WI38 (cell line): ENCODE measurements around the gene RRAD.

Source experiments
- H3K4me3 ChIP-seq: 2 replicates; pipeline ENCODE4 v1.5.1; 2011; ENCODE audit warnings: low read depth, mild to moderate bottlenecking, control low read depth, low read length
- TF ChIP-seq, protein P1 (sequence below): IDR thresholded peaks from 2 replicates; pipeline ENCODE4 v1.5.1; 2012; ENCODE audit warnings: low read depth, mild to moderate bottlenecking, control low read depth, low read length

The RRAD gene

DNA sequence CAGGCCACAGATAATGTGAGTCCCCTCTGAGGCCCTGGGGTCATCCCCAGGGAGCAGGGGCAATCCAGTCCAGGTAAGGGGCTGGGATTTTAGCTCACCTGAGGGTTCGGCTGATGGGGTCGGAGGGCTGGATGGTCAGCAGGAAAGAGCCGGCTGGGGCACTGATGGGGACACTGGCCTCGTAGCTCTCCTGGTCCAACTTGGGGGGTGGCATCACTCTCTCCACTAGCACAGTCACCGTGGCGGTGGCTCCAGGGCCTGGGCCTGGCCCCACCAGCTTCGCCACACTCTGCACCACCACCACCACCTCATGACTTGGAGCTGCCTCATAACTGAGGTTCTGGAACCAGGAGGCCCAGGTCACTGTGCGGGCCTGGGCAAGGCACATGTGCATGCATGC is 13.5 kb downstream of the RRAD start:
- H3K4me3 ChIP-seq = no peak overlapping the region
- TF ChIP-seq, protein P1, sequence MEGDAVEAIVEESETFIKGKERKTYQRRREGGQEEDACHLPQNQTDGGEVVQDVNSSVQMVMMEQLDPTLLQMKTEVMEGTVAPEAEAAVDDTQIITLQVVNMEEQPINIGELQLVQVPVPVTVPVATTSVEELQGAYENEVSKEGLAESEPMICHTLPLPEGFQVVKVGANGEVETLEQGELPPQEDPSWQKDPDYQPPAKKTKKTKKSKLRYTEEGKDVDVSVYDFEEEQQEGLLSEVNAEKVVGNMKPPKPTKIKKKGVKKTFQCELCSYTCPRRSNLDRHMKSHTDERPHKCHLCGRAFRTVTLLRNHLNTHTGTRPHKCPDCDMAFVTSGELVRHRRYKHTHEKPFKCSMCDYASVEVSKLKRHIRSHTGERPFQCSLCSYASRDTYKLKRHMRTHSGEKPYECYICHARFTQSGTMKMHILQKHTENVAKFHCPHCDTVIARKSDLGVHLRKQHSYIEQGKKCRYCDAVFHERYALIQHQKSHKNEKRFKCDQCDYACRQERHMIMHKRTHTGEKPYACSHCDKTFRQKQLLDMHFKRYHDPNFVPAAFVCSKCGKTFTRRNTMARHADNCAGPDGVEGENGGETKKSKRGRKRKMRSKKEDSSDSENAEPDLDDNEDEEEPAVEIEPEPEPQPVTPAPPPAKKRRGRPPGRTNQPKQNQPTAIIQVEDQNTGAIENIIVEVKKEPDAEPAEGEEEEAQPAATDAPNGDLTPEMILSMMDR = no peak

DNA sequence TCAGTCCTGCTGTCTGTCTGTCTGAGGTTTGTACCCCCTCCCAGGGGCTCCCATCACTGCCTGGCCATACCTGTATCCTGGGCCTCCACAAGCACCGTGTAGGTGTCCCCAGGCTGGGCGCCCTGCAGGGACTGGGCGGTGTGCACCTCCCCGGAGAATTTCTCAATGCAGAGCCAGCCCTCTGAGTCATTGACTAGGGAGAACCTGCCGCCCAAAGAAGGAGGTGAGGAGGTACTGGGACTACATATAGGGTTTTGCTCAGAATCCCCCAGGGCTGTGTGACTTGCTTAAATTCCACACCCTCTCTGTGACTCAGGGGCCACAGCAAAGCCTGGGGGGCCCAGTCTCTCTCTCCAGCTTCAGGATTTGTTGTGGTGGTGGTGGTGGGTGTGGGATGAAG is 14.2 kb downstream of the RRAD start:
- TF ChIP-seq, protein P1 = no peak
- no peak overlapping the region for H3K4me3 ChIP-seq

DNA sequence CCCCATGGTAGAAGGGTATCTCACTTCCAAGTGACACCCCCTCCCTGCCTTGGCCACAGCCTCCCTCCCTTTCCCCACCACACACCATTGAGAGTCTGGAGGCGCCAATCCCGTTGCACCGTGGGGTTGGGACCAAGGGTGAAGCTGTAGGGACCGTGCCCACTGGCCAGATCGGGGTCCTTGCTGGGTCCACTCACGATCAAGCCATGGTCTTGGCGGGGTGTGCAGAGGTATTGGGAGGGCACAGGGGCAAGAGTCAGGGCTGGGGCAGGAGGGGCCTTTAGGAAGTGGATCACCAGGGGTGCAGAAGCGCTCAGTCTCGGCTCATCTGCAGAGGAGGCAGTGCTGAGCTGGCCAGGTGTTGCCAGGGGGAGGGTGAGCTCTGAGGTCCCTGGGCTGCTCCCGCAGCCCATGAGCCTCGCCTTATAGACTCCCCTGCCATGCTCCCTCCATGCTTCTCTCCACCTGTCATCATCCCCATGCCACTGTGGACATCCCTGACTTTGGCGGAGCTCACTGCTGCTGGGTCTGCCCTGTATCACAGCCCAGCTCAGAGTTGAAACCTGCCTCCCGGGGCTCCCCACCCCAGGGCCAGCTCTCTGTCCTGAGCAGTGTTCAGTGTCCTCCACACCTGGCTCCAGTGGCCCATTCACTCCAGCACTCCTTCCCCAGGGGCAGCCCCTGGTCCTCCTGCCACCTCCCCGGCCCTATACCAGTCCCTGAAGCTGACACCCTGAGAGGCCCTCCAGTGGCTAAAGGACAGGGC is 15.0 kb downstream of the RRAD start:
- TF ChIP-seq, protein P1 = no peak
- H3K4me3 ChIP-seq = no peak overlapping the region

DNA sequence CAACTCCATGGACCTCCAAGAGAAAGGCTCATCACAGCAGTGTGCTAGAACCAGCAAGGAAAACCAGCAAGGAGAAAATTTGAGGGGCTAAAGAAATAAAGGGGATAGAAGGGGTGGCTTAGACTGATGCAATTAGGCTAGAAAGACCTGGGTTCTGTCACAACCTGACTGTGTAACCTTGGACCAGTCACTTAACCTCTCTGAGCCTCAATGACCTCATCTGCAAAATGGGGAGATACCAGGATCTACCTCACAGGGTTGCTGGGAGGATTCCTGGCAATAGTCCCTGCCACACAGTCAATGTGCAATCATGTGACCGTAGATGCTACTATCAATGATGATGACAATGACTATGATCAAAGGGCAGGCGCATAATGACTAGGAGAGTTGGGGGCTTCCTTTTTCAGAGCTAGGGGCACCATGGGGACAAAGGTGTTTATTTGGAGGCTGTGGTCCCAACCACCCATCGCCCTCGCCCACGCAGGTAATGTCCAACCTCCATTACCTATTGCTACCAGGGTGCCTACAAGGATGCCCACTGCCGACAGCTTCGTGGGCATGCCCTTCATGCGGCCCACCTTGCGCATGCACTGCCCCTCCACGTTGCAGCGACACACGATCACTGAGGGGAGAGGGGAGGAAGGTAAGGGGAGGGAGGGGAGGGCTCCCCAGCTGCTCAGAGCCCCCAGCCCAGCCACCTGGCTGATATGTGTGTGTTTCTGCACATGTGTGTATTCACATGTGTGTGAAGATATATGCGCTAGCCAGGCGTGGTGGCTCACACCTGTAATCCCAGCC is 16.4 kb downstream of the RRAD start:
- no peak overlapping the region for H3K4me3 ChIP-seq
- TF ChIP-seq, protein P1 = no peak

DNA sequence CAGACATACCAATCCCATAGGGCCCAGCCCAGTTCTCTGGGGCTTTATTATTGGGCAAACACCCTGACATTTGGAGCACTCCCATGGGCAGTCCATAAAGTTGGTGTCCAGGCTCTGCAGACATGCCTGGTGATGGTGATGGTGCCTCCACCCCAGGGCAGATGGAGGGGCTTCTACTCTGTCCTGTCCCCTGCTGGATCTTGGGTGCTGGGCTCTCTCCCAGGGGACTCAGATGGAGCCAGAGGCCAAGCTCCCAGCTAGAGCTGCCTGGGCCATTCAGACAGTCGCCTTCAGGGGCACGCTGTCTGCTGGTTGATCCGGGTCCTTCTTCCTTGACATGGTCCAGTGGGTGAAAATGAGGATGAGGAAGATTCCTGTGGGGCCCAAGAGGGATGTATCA is 17.2 kb downstream of the RRAD start:
- TF ChIP-seq, protein P1 = no peak
- no peak overlapping the region for H3K4me3 ChIP-seq

DNA sequence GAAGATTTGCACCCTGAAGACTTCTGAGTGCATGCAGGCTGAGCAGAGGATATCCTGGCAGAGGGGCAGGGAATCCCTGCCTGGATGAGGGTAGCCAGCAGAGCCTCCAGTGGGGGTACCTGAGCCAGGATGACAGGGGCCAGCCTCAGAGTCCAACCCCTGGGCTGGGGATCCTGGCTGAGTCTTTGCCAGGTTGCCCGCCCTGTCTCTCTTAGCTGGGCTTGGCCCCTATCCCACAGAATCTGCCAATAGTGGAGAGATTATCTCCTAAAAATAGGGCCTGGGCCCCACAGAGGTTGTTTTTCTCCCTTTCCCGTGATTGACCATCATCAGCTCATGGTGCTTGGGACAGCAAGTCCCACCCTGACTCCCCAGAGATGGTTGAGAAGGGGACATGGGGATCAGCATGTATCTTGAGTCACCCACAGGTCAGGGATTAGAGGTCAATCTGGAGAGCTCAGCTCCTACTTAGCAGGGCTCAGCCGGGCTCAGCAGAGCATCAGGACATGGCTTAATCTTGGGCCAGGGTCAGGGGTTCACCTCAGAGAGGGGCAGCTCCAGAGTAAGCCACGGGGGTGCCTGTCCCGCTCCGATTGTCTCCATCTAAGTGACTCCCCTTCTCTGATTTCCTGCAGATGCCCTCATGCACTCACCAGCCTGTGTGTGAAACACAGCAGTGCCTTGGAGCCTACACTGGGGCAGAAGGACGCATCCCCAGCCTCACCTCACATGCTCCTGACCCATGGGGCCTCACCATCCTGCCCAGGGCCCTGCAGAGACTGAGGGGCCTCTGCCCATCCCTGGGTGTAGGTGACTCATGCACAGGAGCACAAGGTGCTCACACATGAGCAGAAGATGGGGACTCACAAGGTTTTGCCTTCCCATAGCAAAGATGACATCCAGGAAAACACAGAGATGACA is 18.2 kb downstream of the RRAD start:
- H3K4me3 ChIP-seq = no peak overlapping the region
- TF ChIP-seq, protein P1 = no peak
